ENCODE measurements around the gene C10orf90. TPM values are rescaled to one million over a fixed set of nuclear protein-coding genes. Genes with fewer than 3 reads are reported as not detected.

C10orf90 gene
- total RNA-seq, 4 donors from 2014 or later: 0.06 TPM; not detected in 3

GRCh38 chr10:126421756-126422256 is 248.7 kb downstream of the C10orf90 start:
- TF ChIP-seq EP300 (IDR thresholded peaks at IDR 0.05) (no peak), CTCF (IDR thresholded peaks at IDR 0.05) (no peak), POLR2A (IDR thresholded peaks at IDR 0.05; ENCODE audit: low read depth) (no peak)
- Histone ChIP-seq H3K27me3 (peaks cover 0 to 25% (median 0%) of the 10 kb centered on the region in 4 donors), H3K4me3 (no peak overlapping the region), H3K36me3 (no peaks in the 10 kb centered on the region), H3K27ac (replicated peaks in 1 of 4) (no peak overlapping the region), H3K9me3 (peaks cover 0 to 34% (median 19%) of the 10 kb centered on the region in 4 donors), H3K4me1 (no peaks in the 10 kb centered on the region)
- DNase-seq (ENCODE audit: extremely low spot score): no peak
- WGBS: 80% methylated on average over 10 of the region's 10 CpGs
- intact Hi-C loops (cut with DNase I): no loop called here

- DNase-seq (ENCODE audit: extremely low spot score): no peak
- intact Hi-C loops (cut with DNase I): no loop called here
- H3K9me3 ChIP-seq: peaks cover 0 to 34% (median 19%) of the 10 kb centered on the region in 4 donors
- 63% methylated on average over 12 of the region's 12 CpGs for WGBS
- no peaks in the 10 kb centered on the region for H3K36me3 ChIP-seq
- no peak overlapping the region for H3K27ac ChIP-seq (replicated peaks in 1 of 4)
- TF ChIP-seq CTCF (IDR thresholded peaks at IDR 0.05) (no peak), EP300 (IDR thresholded peaks at IDR 0.05) (no peak), POLR2A (IDR thresholded peaks at IDR 0.05; ENCODE audit: low read depth) (no peak), POLR2AphosphoS5 (IDR thresholded peaks at IDR 0.05) (no peak)
- no peak overlapping the region for H3K4me3 ChIP-seq
- H3K27me3 ChIP-seq: peaks cover 0 to 15% (median 0%) of the 10 kb centered on the region in 4 donors
- H3K4me1 ChIP-seq: no peaks in the 10 kb centered on the region
These were observed 249.8 kb downstream of the C10orf90 start for GRCh38 chr10:126420567-126421300.

- 78% methylated on average over 4 of the region's 4 CpGs for WGBS
- H3K4me1 ChIP-seq: no peaks in the 10 kb centered on the region
- intact Hi-C loops (cut with DNase I): no loop called here
- peaks cover 0 to 11% (median 6%) of the 10 kb centered on the region in 4 donors for H3K9me3 ChIP-seq
- no peak overlapping the region for H3K4me3 ChIP-seq
- no peak for TF ChIP-seq CTCF (IDR thresholded peaks at IDR 0.05)
- TF ChIP-seq EP300 (IDR thresholded peaks at IDR 0.05): no peak
- H3K27ac ChIP-seq (replicated peaks in 1 of 4): no peak overlapping the region
- H3K27me3 ChIP-seq: peaks cover 0 to 2% (median 0%) of the 10 kb centered on the region in 4 donors
- DNase-seq (ENCODE audit: extremely low spot score): no peak
- no peaks in the 10 kb centered on the region for H3K36me3 ChIP-seq
These were observed 253.2 kb downstream of the C10orf90 start for GRCh38 chr10:126417220-126417825.

- peaks cover 0 to 8% (median 0%) of the 10 kb centered on the region in 4 donors for H3K27me3 ChIP-seq
- H3K4me3 ChIP-seq: no peak overlapping the region
- no peak for DNase-seq (ENCODE audit: extremely low spot score)
- H3K4me1 ChIP-seq: no peaks in the 10 kb centered on the region
- no peak overlapping the region for H3K27ac ChIP-seq (replicated peaks in 1 of 4)
- TF ChIP-seq POLR2A (IDR thresholded peaks at IDR 0.05; ENCODE audit: low read depth) (no peak), EP300 (IDR thresholded peaks at IDR 0.05) (no peak), POLR2AphosphoS5 (IDR thresholded peaks at IDR 0.05) (no peak), CTCF (IDR thresholded peaks at IDR 0.05) (no peak)
- intact Hi-C loops (cut with DNase I): no loop called here
- no peaks in the 10 kb centered on the region for H3K9me3 ChIP-seq
- 66% methylated on average over 6 of the region's 6 CpGs for WGBS
- H3K36me3 ChIP-seq: no peaks in the 10 kb centered on the region
These were observed 260.7 kb downstream of the C10orf90 start for GRCh38 chr10:126409821-126410220.
